ENCODE measurements around the gene NFKB1. TPM values are rescaled to one million over a fixed set of nuclear protein-coding genes. Genes with fewer than 3 reads are reported as not detected.

The NFKB1 gene
- total RNA-seq, 6 experiments from 2014 or later, result 21.7 to 31.3 (median 27.5) TPM

DNA sequence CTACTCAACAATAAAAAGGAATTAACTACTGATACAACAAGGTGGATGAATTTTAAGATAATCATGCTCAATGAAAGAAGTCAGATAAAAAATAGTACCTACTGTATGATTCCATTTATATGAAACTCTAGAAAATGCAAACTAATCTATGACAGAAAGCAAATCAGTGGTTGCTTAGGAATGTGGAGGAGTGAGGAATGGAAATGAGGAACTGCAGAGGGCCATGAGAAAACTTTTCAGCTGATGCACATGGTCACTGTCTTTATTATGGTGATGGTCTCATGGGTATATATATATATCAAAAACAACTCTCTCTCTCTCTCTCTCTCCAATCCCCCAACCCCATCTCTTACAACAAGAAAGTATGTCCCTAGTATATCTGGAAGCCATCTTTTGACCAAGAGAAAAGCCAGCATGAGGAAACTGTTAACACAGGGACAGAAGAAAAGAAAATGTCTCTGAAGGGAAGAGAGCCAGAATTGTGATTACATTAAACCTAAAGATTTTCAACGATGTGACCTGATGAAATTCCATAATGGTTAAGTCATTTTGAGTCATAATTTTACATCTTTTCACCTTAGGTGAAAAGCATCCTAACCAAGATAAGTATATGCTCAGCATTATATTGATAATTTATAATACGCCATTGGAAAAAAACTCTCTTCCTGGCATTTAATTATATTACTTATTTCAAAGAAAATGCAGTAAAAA is 8.5 kb upstream of the NFKB1 start:
- H3K36me3 Mint-ChIP-seq (ENCODE audit: low read depth), result no peaks in the 10 kb centered on the region
- H3K27ac Mint-ChIP-seq, result no peak overlapping the region
- H3K4me1 Mint-ChIP-seq (ENCODE audit: low read depth), result peaks cover 17% of the 10 kb centered on the region
- peaks cover 3% of the 10 kb centered on the region; the same call in 1 of the 2 replicates for H3K27me3 Mint-ChIP-seq (ENCODE audit: insufficient read depth)
- no peak overlapping the region for H3K4me3 Mint-ChIP-seq
- no peaks in the 10 kb centered on the region; the same call in 1 of the 2 replicates for H3K9me3 Mint-ChIP-seq
- TF ChIP-seq, protein P1, sequence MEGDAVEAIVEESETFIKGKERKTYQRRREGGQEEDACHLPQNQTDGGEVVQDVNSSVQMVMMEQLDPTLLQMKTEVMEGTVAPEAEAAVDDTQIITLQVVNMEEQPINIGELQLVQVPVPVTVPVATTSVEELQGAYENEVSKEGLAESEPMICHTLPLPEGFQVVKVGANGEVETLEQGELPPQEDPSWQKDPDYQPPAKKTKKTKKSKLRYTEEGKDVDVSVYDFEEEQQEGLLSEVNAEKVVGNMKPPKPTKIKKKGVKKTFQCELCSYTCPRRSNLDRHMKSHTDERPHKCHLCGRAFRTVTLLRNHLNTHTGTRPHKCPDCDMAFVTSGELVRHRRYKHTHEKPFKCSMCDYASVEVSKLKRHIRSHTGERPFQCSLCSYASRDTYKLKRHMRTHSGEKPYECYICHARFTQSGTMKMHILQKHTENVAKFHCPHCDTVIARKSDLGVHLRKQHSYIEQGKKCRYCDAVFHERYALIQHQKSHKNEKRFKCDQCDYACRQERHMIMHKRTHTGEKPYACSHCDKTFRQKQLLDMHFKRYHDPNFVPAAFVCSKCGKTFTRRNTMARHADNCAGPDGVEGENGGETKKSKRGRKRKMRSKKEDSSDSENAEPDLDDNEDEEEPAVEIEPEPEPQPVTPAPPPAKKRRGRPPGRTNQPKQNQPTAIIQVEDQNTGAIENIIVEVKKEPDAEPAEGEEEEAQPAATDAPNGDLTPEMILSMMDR (IDR thresholded peaks at IDR 0.05), result no peak
- DNase-seq, result no peak

DNA sequence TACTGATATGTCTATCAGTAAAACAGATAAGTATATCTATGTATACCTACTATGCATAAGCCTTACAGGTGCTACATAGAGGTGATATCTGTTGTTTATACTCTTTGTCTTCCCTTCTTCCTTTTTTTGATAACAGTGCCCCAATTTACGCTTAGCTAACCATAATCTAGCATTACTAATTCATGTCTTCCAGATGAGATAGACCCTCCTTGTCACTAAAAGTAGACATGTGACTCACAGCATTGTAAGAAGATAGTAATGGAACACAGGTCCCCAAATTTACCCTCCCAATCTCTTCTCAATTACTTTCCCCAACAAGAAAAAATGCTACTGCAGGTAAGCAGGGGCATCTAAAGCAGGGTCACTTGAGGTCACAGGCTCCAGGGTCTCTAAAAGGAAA is 7.9 kb upstream of the NFKB1 start:
- Mint-ChIP-seq H3K4me3 (no peak overlapping the region), H3K4me1 (ENCODE audit: low read depth) (peaks cover 23% of the 10 kb centered on the region), H3K36me3 (ENCODE audit: low read depth) (no peaks in the 10 kb centered on the region), H3K9me3 (no peaks in the 10 kb centered on the region), H3K27ac (no peak overlapping the region), H3K27me3 (ENCODE audit: insufficient read depth) (peaks cover 3% of the 10 kb centered on the region; the same call in 1 of the 2 replicates)
- TF ChIP-seq, protein P1 (IDR thresholded peaks at IDR 0.05), result no peak
- DNase-seq, result no peak

DNA sequence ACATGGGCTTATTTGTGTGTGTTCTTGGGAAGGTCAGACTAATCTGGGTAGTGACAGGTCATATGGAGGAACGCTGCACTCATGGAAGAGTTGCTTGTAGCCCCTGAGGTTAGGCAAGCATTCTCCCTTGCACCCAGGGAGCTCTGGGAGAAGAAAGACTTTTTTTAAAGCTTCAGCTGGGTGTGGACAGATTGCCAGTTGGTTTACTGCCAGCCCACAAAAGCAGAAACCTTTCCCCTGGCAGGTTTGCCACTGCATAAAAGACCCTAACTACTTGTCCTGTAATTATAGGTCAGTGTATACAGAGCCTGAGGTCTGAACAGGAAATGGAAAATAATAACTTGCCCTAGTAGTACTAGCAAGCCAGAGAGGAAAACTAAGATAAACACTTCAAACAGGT is 7.4 kb upstream of the NFKB1 start:
- no peak overlapping the region for H3K27ac Mint-ChIP-seq
- no peak overlapping the region for H3K4me3 Mint-ChIP-seq
- no peak for DNase-seq
- TF ChIP-seq, protein P1 (IDR thresholded peaks at IDR 0.05), result no peak
- 0 out of 2 replicates have a peak, but pooled peaks cover 4% of the 10 kb centered on the region for H3K36me3 Mint-ChIP-seq (ENCODE audit: low read depth)
- H3K4me1 Mint-ChIP-seq (ENCODE audit: low read depth), result peaks cover 28% of the 10 kb centered on the region
- peaks cover 3% of the 10 kb centered on the region; the same call in 1 of the 2 replicates for H3K27me3 Mint-ChIP-seq (ENCODE audit: insufficient read depth)
- H3K9me3 Mint-ChIP-seq, result no peaks in the 10 kb centered on the region

DNA sequence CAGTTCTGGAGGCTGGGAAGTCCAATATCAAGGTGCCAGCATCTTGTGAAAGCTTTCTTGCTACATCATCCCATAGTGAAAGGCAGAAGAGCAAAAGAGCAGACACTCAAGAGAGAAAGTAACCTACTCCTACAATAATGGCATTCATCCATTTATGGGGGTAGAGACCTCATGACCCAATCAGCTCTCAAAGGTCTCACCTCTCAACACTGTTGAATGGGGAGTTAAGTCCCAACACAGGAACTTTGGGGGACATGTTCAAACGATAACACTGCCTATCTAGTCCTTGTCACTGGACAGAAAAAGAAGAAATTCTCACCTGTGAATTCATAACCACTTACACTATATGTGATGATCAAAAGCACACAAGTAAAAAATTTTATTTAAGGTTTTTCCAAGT is 6.6 kb upstream of the NFKB1 start:
- Mint-ChIP-seq H3K9me3 (no peaks in the 10 kb centered on the region), H3K27me3 (ENCODE audit: insufficient read depth) (peaks cover under 1% of the 10 kb centered on the region; the same call in 1 of the 2 replicates), H3K4me1 (ENCODE audit: low read depth) (peaks cover 28% of the 10 kb centered on the region), H3K27ac (no peak overlapping the region), H3K36me3 (ENCODE audit: low read depth) (0 out of 2 replicates have a peak, but pooled peaks cover 4% of the 10 kb centered on the region), H3K4me3 (no peak overlapping the region)
- TF ChIP-seq, protein P1 (IDR thresholded peaks at IDR 0.05), result no peak
- no peak for DNase-seq

DNA sequence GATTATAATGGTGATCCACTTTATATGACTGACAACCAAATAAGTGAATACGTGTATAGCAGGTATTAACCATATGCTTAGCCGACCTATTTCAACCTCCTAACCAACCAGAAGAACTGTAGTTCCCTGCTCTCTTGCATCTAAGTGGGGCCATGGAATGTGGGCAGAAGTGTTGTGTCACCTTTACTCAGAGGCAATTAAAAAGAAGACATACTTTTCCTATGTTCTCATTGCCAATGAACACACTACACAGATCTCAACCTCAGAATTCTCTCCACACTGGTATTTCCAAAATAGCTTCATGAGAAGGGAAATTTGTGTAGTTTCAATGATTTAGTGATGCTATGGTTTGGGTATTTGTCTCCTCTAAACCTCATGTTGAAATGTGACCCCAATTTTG is 3.2 kb upstream of the NFKB1 start:
- Mint-ChIP-seq H3K4me1 (ENCODE audit: low read depth) (peaks cover 39% of the 10 kb centered on the region), H3K27me3 (ENCODE audit: insufficient read depth) (peaks cover 4% of the 10 kb centered on the region; the same call in 1 of the 2 replicates), H3K27ac (no peak overlapping the region), H3K36me3 (ENCODE audit: low read depth) (0 out of 2 replicates have a peak, but pooled peaks cover 4% of the 10 kb centered on the region), H3K4me3 (no peak overlapping the region), H3K9me3 (no peaks in the 10 kb centered on the region)
- TF ChIP-seq, protein P1 (IDR thresholded peaks at IDR 0.05), result no peak
- DNase-seq, result peak; percentile 24

All from HFFc6 (cell line).